ENCODE results near the gene PGBD5.

DNA sequence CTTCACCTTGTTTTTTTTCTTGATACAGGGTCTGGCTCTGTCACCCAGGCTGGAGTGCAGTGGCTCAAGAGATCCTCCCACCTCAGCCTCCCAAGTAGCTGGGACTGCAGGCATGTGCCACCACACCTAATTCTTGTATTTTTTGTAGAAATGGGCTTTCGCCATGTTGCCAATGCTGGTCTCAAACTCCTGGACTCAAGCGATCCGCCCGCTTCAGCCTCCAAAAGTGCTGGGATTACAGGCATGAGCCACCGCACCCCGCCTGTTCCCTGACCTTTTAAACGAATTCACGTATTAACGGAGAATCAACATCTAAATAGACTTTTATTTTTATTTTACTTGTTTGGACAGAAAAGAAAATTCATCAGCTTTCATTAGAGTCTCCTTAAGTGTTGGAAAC is 104.8 kb downstream of the PGBD5 start:
- TF ChIP-seq CTCF (conservative IDR thresholded peaks at IDR 0.05 in 1 of 2, IDR thresholded peaks at IDR 0.05 in 1 of 2; ENCODE audit: low read depth in 1 of 2, low read length in 2 of 2) (no peak), EZH2 (IDR thresholded peaks at IDR 0.05; ENCODE audit: low read length, missing control alignments) (no peak)

Data from fibroblast of lung (primary cell).